H1 (cell line): ENCODE measurements around the gene MRGPRE. TPM values are rescaled to one million over a fixed set of nuclear protein-coding genes. Genes with fewer than 3 reads are reported as not detected.

Experiments
- CTCF ChIA-PET: fragments of 300-600 bp; sonication (Branson Sonifier 250); formaldehyde crosslinking; loops from one replicate; lab custom pipeline; 2021; ENCODE audit not compliant: partially characterized antibody; lab: Charles Lee
- POLR2A ChIA-PET: fragments of 300-600 bp; sonication (Branson Sonifier 250); formaldehyde crosslinking; loops from one replicate; lab custom pipeline; 2021; ENCODE audit warnings: inconsistent platforms; ENCODE audit not compliant: partially characterized antibody; lab: Charles Lee
- DNase-seq, 2 experiments: peaks; one replicate each; pipeline versions ENCODE4 v3.0.0 to v3.0.0-alpha.2; 2010 to 2022; ENCODE audit warnings: low spot score in 2 of 2, low read depth in 1 of 2, mixed read lengths in 1 of 2
- FAIRE-seq: peaks from 2 replicates; lab custom pipeline; 2011; peaks lifted over from hg19 to GRCh38; lab: Jason Lieb, UNC
- H2AFZ ChIP-seq: 2 replicates; pipeline ENCODE4 v1.8.1; 2012; ENCODE audit warnings: low read length, inconsistent platforms
- H2AK5ac ChIP-seq: 2 replicates; pipeline ENCODE4 v1.6.1; 2013; ENCODE audit warnings: low read depth, low read length
- H2BK120ac ChIP-seq: replicated peaks from 2 replicates; pipeline ENCODE3; 2013; ENCODE audit warnings: low read depth, low read length, inconsistent platforms
- H2BK12ac ChIP-seq: 2 replicates; pipeline ENCODE4 v1.6.1; 2013; ENCODE audit warnings: low read depth, low read length
- H2BK15ac ChIP-seq: 2 replicates; pipeline ENCODE4 v1.6.1; 2013; ENCODE audit warnings: low read length
- H2BK20ac ChIP-seq: 2 replicates; pipeline ENCODE4 v1.6.1; 2013; ENCODE audit warnings: low read length
- H2BK5ac ChIP-seq: 2 replicates; pipeline ENCODE4 v1.6.1; 2013; ENCODE audit warnings: low read depth, low read length
- H3K14ac ChIP-seq: 2 replicates; pipeline ENCODE4 v1.6.1; 2013; ENCODE audit warnings: inconsistent platforms; ENCODE audit not compliant: insufficient read length
- H3K18ac ChIP-seq: 2 replicates; pipeline ENCODE4 v1.6.1; 2013; ENCODE audit warnings: low read length; ENCODE audit errors: extremely low read depth
- H3K23ac ChIP-seq: 2 replicates; pipeline ENCODE4 v1.6.1; 2013; ENCODE audit warnings: inconsistent platforms; ENCODE audit not compliant: insufficient read length
- H3K23me2 ChIP-seq: 2 replicates; pipeline ENCODE4 v1.6.1; 2013; ENCODE audit warnings: low read depth, low read length
- H3K27ac ChIP-seq: 2 replicates; pipeline ENCODE4 v1.6.1; 2011; ENCODE audit warnings: low read depth, low read length, inconsistent platforms
- H3K27me3 ChIP-seq, 4 experiments: replicated peaks in 1 of 4; 1 replicate in 1 of 4; 2 replicates in 3 of 4; pipeline versions ENCODE4 v1.6.1 to v1.8.1; 2011 to 2013; ENCODE audit warnings: low read length in 3 of 4, mild to moderate bottlenecking in 3 of 4, inconsistent platforms in 2 of 4, mixed read lengths in 2 of 4, moderate library complexity in 1 of 4; ENCODE audit not compliant: control insufficient read depth in 3 of 4, insufficient read depth in 3 of 4; ENCODE audit errors: extremely low read depth in 1 of 4
- H3K36me3 ChIP-seq, 4 experiments: 2 replicates each; pipeline versions ENCODE4 v1.6.1 to v1.8.1; 2011 to 2013; ENCODE audit warnings: mild to moderate bottlenecking in 4 of 4, low read length in 3 of 4, moderate library complexity in 2 of 4, control low read depth in 1 of 4, inconsistent platforms in 1 of 4; ENCODE audit not compliant: insufficient read depth in 4 of 4, control insufficient read depth in 2 of 4
- H3K4ac ChIP-seq: replicated peaks from 2 replicates; pipeline ENCODE3; 2013; ENCODE audit warnings: low read length, low read depth, mixed read lengths, inconsistent platforms; ENCODE audit not compliant: insufficient read length
- H3K4me1 ChIP-seq, 4 experiments: replicated peaks in 1 of 4; 1 replicate in 1 of 4; 2 replicates in 3 of 4; pipeline versions ENCODE4 v1.6.1 to v1.8.1; 2011 to 2013; ENCODE audit warnings: low read length in 3 of 4, inconsistent platforms in 2 of 4, mixed read lengths in 1 of 4; ENCODE audit not compliant: insufficient read depth in 4 of 4, control insufficient read depth in 3 of 4
- H3K4me2 ChIP-seq, 2 experiments: 2 replicates each; pipeline versions ENCODE4 v1.6.1 to v1.8.1; 2011 to 2013; ENCODE audit warnings: low read depth in 2 of 2, low read length in 2 of 2, control low read depth in 1 of 2, inconsistent platforms in 1 of 2, mild to moderate bottlenecking in 1 of 2; ENCODE audit not compliant: insufficient read depth in 1 of 2
- H3K4me3 ChIP-seq, 4 experiments: fragments of 200-600, 300-600 bp in 1 of 4; sonication (generic), shearing (Covaris generic), sonication (Bioruptor Twin) in 1 of 4; 2 replicates each; pipeline versions ENCODE4 v1.5.1 to v1.8.1; 2011 to 2016; ENCODE audit warnings: low read length in 4 of 4, low read depth in 3 of 4, control low read depth in 2 of 4, inconsistent platforms in 2 of 4, mild to moderate bottlenecking in 2 of 4, mixed read lengths in 1 of 4, moderate library complexity in 1 of 4; ENCODE audit not compliant: insufficient read depth in 2 of 4; ENCODE audit errors: extremely low read depth in 1 of 4
- H3K56ac ChIP-seq: replicated peaks from 2 replicates; pipeline ENCODE3; 2013; ENCODE audit warnings: low read depth, mild to moderate bottlenecking, mixed read lengths, low read length, inconsistent platforms; ENCODE audit not compliant: insufficient read length
- H3K79me1 ChIP-seq: 2 replicates; pipeline ENCODE4 v1.6.1; 2013; ENCODE audit warnings: low read depth, low read length, control low read depth
- H3K79me2 ChIP-seq, 2 experiments: 2 replicates each; pipeline versions ENCODE4 v1.6.1 to v1.8.1; 2012 to 2013; ENCODE audit warnings: low read length in 2 of 2, mild to moderate bottlenecking in 2 of 2, inconsistent platforms in 1 of 2; ENCODE audit not compliant: insufficient read depth in 2 of 2, control insufficient read depth in 1 of 2
- H3K9ac ChIP-seq, 4 experiments: replicated peaks in 1 of 4; 1 replicate in 1 of 4; 2 replicates in 3 of 4; pipeline versions ENCODE4 v1.6.1 to v1.8.1; 2011 to 2013; ENCODE audit warnings: low read depth in 3 of 4, low read length in 3 of 4, control low read depth in 2 of 4, mild to moderate bottlenecking in 2 of 4, moderate library complexity in 2 of 4, inconsistent platforms in 1 of 4; ENCODE audit errors: extremely low read depth in 1 of 4
- H3K9me3 ChIP-seq, 2 experiments: 2 replicates each; pipeline versions ENCODE4 v1.6.1 to v1.8.1; 2012 to 2013; ENCODE audit warnings: mild to moderate bottlenecking in 2 of 2, moderate library complexity in 2 of 2, control low read depth in 1 of 2, inconsistent platforms in 1 of 2, low read depth in 1 of 2, low read length in 1 of 2, mixed read lengths in 1 of 2; ENCODE audit not compliant: insufficient read depth in 2 of 2
- H4K20me1 ChIP-seq, 2 experiments: replicated peaks in 1 of 2; 2 replicates each; pipeline versions ENCODE3 to v1.8.1; 2011 to 2013; ENCODE audit warnings: inconsistent platforms in 2 of 2, low read length in 2 of 2, mild to moderate bottlenecking in 1 of 2; ENCODE audit not compliant: insufficient read depth in 2 of 2, control insufficient read depth in 1 of 2
- H4K5ac ChIP-seq: 2 replicates; pipeline ENCODE4 v1.6.1; 2013; ENCODE audit warnings: low read length, low read depth, mixed read lengths, inconsistent platforms; ENCODE audit not compliant: insufficient read length
- H4K8ac ChIP-seq: 2 replicates; pipeline ENCODE4 v1.8.0; 2013; ENCODE audit warnings: mild to moderate bottlenecking, moderate library complexity, low read length, inconsistent platforms; ENCODE audit not compliant: insufficient read depth; ENCODE audit errors: extremely low read depth
- H4K91ac ChIP-seq: replicated peaks from 2 replicates; pipeline ENCODE3; 2013; ENCODE audit warnings: low read length, mixed read lengths, inconsistent platforms; ENCODE audit not compliant: insufficient read length
- PHF8 ChIP-seq: fragments of 200-600 bp; sonication (generic); conservative IDR thresholded peaks from 2 replicates; pipeline ENCODE4 v1.7.1; 2012; ENCODE audit warnings: low read depth, mild to moderate bottlenecking, inconsistent platforms, low read length, moderate library complexity
- SIX5 ChIP-seq: IDR thresholded peaks from 2 replicates; pipeline ENCODE4 v1.6.1; 2011; ENCODE audit warnings: mild to moderate bottlenecking, low read depth, low read length
- WGBS, 2 experiments: shearing (Covaris generic) in 1 of 2; methylation state at CpG; one replicate each; pipeline versions ENCODE4 v1.1.6 to v1.1.7; 2013 to 2015; ENCODE audit warnings: low lambda C conversion rate in 2 of 2, mixed read lengths in 2 of 2, inconsistent platforms in 1 of 2, low coverage in 1 of 2, missing lambda C conversion rate in 1 of 2; ENCODE audit not compliant: insufficient replicate concordance in 2 of 2, insufficient coverage in 1 of 2, insufficient read length in 1 of 2; ENCODE audit errors: extremely low coverage in 1 of 2, missing lambda C conversion rate in 1 of 2; 5-methylcytosine and 5-hydroxymethylcytosine counted together
- polyA plus RNA-seq, 7 experiments: library from polyadenylated mRNA; depleted of rRNA in 3 of 7; stranded (reverse) in 5 of 7; unstranded in 2 of 7; fragments of >200 nt in 5 of 7; fragments of 200-250 nt in 2 of 7; gene quantifications; 1 replicate in 5 of 7; 2 replicates in 1 of 7; 4 replicates in 1 of 7; pipeline versions ENCODE4 v1.2.1 to v1.2.3, GENCODE V29; 2011 to 2013; ENCODE audit warnings: missing spikeins in 2 of 7, mixed read lengths in 2 of 7
- total RNA-seq: library from RNA; stranded (reverse); fragmentation: NEBNext Ultra II Directional; extraction: Animal tissue kit (Norgen Biotek cat#: 25700); gene quantifications from 2 replicates; pipeline ENCODE4 v1.2.1, GENCODE V29; 2021

Gene MRGPRE
- total and polyA plus RNA-seq, 2 of the 8 experiments (the other 6 are each of a cell fraction or from before 2014, with no cell fraction given) = not detected

- H3K23ac ChIP-seq = no peak overlapping the region
- peak overlapping the region; percentile 71; the same call in 1 of the 2 replicates for H2BK5ac ChIP-seq
- no peak for DNase-seq
- H3K4me2 ChIP-seq = no peak overlapping the region
- TF ChIP-seq SIX5 (no peak), PHF8 (no peak)
- TF ChIP-seq, all 59 proteins: peak for 0
- H4K8ac ChIP-seq = no peak overlapping the region
- no peaks in the 10 kb centered on the region for H3K79me1 ChIP-seq
- no peak for FAIRE-seq
- H2BK20ac ChIP-seq = no peak overlapping the region
- no peaks in the 10 kb centered on the region for H3K79me2 ChIP-seq
- H3K56ac ChIP-seq = no peak overlapping the region
- ChIA-PET POLR2A (no interaction called here), CTCF (interaction anchor here (0.6 to 1.6 kb wide), 10 partner anchors 10 to 185 kb away, joined by 3 to 8 read pairs (median 3); no protein-coding TSS in a partner anchor)
- H4K20me1 ChIP-seq = no peaks in the 10 kb centered on the region
- no peak overlapping the region for H2AFZ ChIP-seq
- H2BK120ac ChIP-seq = no peak overlapping the region
- H3K27me3 ChIP-seq = no peaks in the 10 kb centered on the region
- H3K9me3 ChIP-seq = no peaks in the 10 kb centered on the region
- peaks cover 0 to 23% (median 10%) of the 10 kb centered on the region in 4 experiments; a peak in 6 of 7 replicates for H3K4me1 ChIP-seq
- no peak overlapping the region for H3K14ac ChIP-seq
- no peak overlapping the region for H3K9ac ChIP-seq
- WGBS, 2 experiments = 81% methylated on average over 26 of the region's 27 CpGs; no CpG with 5 or more reads in 1 of the 2 experiments
- H3K23me2 ChIP-seq = no peaks in the 10 kb centered on the region; the same call in 1 of the 2 replicates
- no peak overlapping the region for H2BK15ac ChIP-seq
- no peak overlapping the region for H3K27ac ChIP-seq
- no peak overlapping the region for H4K91ac ChIP-seq
- H2BK12ac ChIP-seq = no peak overlapping the region
- H3K4me3 ChIP-seq = no peak overlapping the region
- no peak overlapping the region for H4K5ac ChIP-seq
- no peak overlapping the region for H2AK5ac ChIP-seq
- no peaks in the 10 kb centered on the region for H3K36me3 ChIP-seq
- H3K4ac ChIP-seq = no peak overlapping the region
- H3K18ac ChIP-seq = no peak overlapping the region
Observed at GRCh38 chr11:3221408-3222002, 10.7 kb downstream of the MRGPRE start.
